ENCODE results near the gene COX14.
A peak's percentile ranks its signal among the peaks of the same experiment; 100 is the strongest.

COX14 gene

DNA sequence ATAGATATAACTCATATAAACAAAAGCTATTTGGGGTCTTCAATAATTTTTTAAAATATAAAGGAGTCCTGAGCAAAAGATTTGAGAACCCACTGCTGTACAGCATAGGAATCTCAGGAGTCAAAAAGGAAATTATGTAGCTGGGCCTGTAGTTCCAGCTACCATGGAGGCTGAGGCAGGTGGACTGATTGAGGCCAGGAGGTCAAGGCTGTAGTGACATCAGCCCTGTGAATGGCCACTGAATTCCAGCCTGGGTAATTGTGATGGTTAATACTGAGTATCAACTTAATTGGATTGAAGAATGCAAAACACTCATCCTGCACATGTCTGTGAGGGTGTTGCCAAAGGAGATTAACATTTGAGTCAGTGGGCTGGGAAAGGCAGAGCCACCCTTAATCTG, 44.6 kb downstream of the COX14 start:
- H3K27ac ChIP-seq = no peak overlapping the region
- TF ChIP-seq, protein P1, sequence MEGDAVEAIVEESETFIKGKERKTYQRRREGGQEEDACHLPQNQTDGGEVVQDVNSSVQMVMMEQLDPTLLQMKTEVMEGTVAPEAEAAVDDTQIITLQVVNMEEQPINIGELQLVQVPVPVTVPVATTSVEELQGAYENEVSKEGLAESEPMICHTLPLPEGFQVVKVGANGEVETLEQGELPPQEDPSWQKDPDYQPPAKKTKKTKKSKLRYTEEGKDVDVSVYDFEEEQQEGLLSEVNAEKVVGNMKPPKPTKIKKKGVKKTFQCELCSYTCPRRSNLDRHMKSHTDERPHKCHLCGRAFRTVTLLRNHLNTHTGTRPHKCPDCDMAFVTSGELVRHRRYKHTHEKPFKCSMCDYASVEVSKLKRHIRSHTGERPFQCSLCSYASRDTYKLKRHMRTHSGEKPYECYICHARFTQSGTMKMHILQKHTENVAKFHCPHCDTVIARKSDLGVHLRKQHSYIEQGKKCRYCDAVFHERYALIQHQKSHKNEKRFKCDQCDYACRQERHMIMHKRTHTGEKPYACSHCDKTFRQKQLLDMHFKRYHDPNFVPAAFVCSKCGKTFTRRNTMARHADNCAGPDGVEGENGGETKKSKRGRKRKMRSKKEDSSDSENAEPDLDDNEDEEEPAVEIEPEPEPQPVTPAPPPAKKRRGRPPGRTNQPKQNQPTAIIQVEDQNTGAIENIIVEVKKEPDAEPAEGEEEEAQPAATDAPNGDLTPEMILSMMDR (conservative IDR thresholded peaks at IDR 0.05) = no peak
- no peak for TF ChIP-seq ZFX (IDR thresholded peaks at IDR 0.05)

GRCh38 chr12:50157259-50157658, 45.2 kb downstream of the COX14 start:
- no peak for TF ChIP-seq ZFX (IDR thresholded peaks at IDR 0.05)
- TF ChIP-seq, protein P1 (conservative IDR thresholded peaks at IDR 0.05) = no peak
- H3K27ac ChIP-seq = no peak overlapping the region

DNA sequence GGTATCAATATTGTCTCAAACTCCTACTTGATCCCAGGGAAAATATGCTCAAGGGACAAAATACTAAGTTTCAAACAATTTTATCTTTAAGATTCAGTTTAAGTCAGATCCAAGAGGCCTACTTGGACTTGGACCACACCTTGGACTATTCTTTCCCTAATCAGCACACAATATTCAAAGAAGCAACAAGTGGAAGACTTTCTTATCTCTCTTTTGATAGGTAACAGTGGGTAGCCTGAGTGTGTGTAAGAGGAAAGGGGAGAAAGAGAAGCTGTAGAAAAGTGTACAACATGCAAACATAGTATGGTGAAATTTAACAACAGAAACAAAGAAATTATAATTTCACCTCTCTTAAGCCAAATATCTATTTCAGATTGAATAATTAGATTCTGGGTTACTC, 48.6 kb downstream of the COX14 start:
- H3K27ac ChIP-seq = no peak overlapping the region
- no peak for TF ChIP-seq ZFX (IDR thresholded peaks at IDR 0.05)
- TF ChIP-seq, protein P1 (conservative IDR thresholded peaks at IDR 0.05) = no peak

DNA sequence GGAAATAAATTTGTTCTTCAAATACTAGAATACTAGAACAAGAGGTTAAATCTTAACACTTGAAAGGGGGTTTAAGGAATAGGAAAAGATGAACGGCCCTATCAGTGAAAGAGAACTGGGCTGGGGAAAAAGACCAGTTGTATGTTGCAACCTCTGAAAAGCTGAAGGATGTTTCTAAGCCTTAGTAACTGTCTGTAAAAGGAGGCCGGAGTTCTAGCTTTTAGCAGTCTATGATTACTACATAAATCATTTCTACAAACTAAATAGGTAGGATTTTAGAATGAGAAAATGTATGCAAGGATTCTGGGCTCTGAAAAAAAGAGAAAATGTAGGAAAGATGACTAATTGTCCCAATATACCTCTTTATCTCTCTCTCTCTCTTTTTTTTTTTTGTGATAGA, 50.2 kb downstream of the COX14 start:
- H3K27ac ChIP-seq = no peak overlapping the region
- no peak for TF ChIP-seq ZFX (IDR thresholded peaks at IDR 0.05)
- TF ChIP-seq, protein P1 (conservative IDR thresholded peaks at IDR 0.05) = no peak

DNA sequence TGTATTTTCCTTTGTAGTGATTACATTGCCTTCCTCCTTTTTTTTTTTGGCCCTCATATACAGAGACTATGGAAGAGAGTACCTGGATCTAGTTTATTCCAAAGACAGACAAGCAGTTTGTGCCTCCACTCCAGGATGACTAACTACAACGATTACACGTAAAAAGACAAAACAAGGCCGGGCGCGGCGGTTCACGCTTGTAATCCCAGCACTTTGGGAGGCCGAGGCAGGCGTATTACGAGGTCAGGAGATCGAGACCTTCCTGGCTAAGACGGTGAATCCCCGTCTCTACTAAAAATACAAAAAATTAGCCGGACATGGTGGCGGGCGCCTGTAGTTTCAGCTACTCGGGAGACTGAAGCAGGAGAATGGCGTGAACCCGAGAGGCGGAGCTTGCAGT, 52.9 kb downstream of the COX14 start:
- TF ChIP-seq, protein P1 (conservative IDR thresholded peaks at IDR 0.05) = no peak
- no peak for TF ChIP-seq ZFX (IDR thresholded peaks at IDR 0.05)
- H3K27ac ChIP-seq = no peak overlapping the region

GRCh38 chr12:50166799-50167048, 54.7 kb downstream of the COX14 start:
- peak overlapping the region; percentile 74 for H3K27ac ChIP-seq
- TF ChIP-seq ZFX (IDR thresholded peaks at IDR 0.05) = peak; percentile 25; the same call in 1 of the 2 replicates
- TF ChIP-seq, protein P1 (conservative IDR thresholded peaks at IDR 0.05) = no peak

- H3K27ac ChIP-seq = peak within 1 kb of the TSS; percentile 74
- TF ChIP-seq, protein P1 (conservative IDR thresholded peaks at IDR 0.05) = no peak
- TF ChIP-seq ZFX (IDR thresholded peaks at IDR 0.05) = peak; percentile 36; the same call in 1 of the 2 replicates
Observed at GRCh38 chr12:50167049-50167828, 55.2 kb downstream of the COX14 start, which contains the start of gene CERS5. CERS5 (minus strand) TSS chr12:50167369; CDS start chr12:50167297, 72 bp downstream.
